Measurements from ENCODE around the gene PMIS2. TPM values are rescaled to one million over a fixed set of nuclear protein-coding genes. Genes with fewer than 3 reads are reported as not detected.

Gene PMIS2
- total RNA-seq, 1 donor from 2014 or later: not detected

- no peak for DNase-seq
Observed at GRCh38 chr19:35556846-35557538, 29.0 kb upstream of the PMIS2 start.

- DNase-seq: peak; percentile 70
Observed at GRCh38 chr19:35557539-35558399, 28.2 kb upstream of the PMIS2 start.

- no peak for DNase-seq
Observed at GRCh38 chr19:35558400-35559280, 27.3 kb upstream of the PMIS2 start.

DNA sequence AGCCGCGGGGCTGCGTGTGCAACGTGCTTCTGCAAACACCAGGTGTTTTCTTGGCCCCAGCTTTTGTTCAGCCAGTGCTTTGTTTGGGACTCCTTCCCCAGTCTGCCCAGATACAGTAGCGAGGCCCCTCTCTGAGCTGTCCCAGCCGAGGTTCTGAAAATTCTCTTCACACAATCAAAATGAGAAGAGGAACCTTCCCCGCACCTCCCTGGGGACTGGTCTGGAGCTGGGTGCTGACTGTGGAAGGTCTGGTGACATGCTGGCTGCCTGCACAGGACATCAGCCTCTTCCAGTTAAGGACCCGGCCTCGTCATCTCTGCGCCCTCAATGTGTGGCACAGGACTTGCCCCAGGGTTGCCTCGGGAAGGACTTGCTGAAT lies 26.7 kb upstream of the PMIS2 start:
- DNase-seq: no peak

DNA sequence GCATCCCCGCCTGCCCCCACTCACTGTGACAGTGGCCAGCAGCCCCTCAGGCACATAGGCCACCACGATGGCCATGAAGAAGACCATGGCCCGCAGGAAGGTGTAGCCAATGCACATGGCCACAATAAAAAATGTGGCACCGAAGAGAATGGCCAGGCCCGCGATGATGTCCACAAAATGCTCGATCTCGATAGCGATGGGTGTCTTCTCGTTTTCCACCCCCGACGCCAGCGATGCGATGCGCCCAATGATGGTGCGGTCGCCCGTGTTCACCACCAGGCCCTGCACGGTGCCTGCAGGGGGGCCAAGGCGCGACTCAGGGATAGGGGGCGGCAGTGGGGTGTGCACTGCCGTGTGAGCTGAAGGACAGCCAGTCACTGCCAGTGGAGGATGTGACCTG lies 26.2 kb upstream of the PMIS2 start:
- DNase-seq: no peak

DNA sequence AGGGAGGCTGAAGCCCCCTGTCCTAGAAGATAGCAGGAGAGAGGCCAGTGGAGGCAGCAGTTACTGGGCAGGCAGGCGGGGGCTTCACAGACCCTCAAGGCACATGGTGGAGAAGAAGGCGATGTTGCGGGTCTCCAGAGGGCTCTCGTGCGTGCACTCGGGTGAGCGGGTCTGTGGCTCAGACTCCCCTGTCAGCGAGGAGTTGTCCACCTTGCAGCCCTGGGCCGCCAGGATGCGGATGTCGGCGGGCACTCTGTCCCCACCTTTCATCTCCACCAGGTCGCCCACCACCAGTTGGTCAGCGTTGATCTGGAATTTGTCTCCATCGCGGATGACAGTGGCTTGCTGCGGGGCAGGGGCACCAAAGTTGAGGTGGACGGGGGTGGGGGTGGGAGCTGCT lies 25.7 kb upstream of the PMIS2 start:
- DNase-seq: no peak

- DNase-seq: no peak
Observed at GRCh38 chr19:35560677-35561076, 25.3 kb upstream of the PMIS2 start.

DNA sequence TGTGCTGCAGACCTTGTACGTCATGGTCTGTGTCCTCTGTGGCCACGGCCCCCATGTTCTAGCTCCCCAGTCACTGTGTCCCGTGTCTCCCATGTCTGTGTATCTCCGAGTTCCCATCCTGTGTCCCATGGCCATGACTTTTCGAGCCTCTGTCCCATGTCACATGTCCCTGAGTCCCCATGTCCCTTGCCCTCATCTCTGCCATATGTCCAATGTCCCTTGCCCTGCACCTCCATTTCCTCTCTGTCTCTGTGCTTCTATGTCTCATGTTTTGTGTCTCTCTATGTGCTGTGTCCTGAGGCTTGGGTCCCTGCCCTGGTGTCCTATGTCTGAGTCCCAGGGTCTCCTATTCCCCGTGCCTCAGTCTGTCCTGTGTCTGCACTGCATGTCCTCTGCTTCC lies 24.5 kb upstream of the PMIS2 start:
- DNase-seq: no peak

DNA sequence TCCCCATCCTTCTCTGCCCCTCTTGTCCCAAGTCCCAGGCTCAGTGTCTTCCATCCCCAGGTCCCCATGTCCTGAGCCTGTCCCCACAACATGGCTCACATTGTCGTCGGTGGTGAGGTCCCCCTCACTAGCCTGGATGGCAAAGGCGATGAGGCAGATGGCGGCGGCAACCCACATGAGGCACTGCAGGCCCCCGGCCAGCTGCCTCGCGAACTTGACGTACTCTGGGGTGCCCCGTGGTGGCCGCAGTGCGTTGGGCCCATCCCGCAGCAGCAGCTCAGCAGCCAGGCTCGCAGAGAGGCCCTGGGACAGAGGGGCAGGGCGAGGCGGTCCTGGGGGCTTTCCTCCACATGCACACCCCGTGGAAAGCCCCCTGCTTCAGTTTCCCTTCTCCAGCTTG lies 23.6 kb upstream of the PMIS2 start:
- no peak for DNase-seq

- DNase-seq: no peak
Observed at GRCh38 chr19:35562776-35563175, 23.2 kb upstream of the PMIS2 start.

DNA sequence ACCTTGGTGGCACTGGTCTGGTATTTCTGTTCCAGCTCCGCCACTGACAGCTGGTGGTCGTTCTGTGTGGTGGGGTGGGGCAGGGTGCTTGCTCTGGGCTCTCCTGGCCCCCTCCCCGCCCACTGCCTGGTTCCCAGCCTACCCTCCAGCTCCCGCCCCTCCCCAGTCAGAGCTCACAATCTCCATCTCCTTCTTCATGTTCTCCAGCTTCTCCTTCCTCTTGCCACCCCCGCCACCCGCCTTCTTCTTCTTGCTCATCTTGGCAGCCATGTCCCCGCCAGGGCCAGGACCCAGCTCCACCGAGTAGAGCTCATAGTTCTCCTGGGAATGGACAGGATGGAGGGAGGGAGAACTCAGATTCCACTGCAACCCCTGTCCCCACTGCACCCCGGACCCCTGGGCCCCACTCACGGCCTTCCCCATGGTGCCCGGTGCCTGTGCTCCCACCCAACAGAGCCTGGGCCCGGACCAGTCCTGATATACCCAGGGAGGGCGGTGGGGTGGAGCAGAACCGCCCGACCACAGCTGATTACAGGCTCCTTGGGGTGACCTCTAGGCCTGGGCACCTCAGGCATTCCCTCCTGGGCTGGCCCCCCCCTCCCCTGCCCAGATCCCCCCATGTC lies 22.7 kb upstream of the PMIS2 start, which contains the start of gene ATP4A:
ATP4A (minus strand) TSS at position 452 of the 623 bp plus-strand sequence; CDS start at position 423, 29 bp downstream.
- no peak for DNase-seq

- no peak for DNase-seq
Observed at GRCh38 chr19:35565016-35565856, 20.7 kb upstream of the PMIS2 start.

DNA sequence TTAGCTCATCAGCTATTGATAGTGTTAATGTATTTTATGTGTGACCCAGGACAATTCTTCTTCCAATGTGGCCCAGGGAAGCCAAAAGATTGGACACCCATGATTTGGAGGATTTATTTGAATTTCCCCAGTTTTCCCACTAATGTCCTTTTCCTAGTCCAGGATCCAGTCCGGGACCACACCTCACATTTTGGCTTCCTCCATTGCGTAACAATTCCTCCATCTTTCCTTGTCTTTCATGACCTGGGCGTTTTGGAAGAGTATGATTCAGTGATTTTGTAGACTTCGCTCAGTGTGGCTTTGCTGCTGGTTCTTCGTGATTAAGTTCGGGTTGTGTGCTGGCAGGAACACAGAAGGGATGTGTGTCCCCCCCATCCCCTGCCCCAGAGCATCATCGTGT lies 19.2 kb upstream of the PMIS2 start:
- no peak for DNase-seq

DNA sequence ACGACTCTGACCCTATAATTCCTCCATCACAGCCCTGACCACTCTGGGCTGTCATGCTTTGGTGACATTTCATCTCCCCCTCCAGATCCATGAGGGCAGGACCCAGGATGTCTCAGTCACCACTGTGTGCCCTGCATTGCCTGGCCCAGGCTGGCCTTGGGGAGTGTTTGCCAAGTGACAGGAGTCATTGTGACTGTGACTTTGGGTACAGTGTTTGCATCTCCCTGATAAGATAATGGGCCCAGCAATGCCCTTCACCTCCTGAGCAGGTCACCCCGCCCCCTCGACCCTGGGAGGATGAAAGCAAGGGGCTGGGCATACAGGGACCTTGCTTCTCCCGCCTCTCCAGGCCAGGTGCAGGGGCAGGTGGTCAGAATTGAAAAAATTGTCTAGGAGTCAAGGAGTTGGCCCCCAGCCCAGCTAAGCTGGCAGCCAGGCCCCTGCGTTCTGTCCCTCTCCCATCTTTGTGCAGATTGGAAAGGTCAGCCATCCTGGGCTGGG lies 16.6 kb upstream of the PMIS2 start:
- no peak for DNase-seq

GRCh38 chr19:35571406-35571965 lies 14.5 kb upstream of the PMIS2 start:
- DNase-seq: peak; percentile 50

DNA sequence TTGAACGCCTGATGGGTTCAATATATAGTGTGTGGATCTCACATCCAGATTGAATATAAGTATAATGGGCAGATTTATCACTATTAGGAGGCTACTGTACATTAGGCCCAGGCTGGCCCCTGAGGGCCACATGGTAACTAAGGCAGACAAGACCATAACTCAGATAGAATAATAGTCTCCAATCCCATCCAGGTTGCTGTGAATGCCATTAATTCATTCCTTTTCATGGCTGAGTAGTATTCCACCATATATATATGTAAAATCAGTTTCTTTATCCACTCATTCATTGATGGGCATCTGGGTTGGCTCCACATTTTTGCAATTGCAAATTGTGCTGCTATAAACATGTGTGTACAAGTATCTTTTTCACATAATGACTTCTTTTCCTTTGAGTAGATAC lies 8.1 kb upstream of the PMIS2 start:
- no peak for DNase-seq

DNA sequence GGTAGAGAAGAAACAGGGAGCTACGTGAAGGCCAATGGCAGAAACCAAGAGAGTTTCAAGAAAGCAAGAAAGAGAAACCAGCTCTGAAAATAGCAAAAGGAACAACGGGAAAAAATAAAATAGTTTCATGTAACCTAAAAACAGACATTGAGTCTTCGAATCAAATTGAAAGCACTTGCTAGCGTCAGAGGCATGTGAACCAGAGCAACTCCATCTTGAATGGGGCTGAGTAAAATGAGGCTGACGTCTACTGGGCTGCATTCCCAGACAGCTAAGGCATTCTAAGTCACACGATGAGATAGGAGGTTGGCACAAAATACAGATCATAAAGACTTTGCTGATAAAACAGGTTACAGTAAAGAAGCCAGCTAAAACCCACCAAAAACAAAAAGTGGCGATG lies 7.3 kb upstream of the PMIS2 start:
- no peak for DNase-seq

DNA sequence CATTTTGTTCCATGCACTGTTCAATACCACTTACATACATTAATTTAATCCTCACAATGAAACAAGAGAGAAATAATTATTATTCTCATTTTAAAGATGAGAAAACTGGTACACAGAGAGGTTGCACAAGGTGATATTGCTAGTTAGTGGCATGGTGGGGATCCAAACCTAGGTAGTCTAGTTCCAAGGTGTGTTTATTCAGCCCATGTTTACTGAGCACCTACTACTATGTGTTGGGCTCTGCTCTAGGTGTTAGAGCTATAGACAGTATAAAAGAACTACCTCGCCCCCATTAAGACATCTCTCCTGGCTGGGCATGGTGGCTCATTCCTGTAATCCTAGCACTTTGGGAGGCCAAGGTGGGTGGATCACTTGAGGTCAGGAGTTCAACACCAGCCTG lies 3.2 kb upstream of the PMIS2 start:
- no peak for DNase-seq

DNA sequence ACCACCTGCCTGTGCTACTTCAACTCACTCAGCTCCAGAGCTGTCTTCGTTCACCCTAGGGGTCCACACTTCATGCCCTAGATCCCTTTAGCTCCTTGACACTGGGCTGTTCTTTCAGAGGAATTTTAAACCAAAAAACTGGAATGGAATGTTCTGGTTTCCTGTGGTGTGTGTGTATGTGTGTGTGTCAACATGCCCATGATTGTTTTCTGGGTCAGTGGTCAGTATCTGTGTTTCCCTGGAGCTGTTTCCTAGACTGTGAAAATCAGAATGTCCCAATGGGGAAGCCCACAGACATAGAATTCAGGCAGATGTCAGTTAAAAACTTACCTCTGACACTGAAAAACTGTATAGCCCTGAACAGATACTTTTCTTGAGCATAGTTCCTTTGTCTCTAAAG lies 1.3 kb downstream of the PMIS2 start:
- no peak for DNase-seq

GRCh38 chr19:35590875-35591274 lies 4.9 kb downstream of the PMIS2 start:
- DNase-seq: no peak

DNA sequence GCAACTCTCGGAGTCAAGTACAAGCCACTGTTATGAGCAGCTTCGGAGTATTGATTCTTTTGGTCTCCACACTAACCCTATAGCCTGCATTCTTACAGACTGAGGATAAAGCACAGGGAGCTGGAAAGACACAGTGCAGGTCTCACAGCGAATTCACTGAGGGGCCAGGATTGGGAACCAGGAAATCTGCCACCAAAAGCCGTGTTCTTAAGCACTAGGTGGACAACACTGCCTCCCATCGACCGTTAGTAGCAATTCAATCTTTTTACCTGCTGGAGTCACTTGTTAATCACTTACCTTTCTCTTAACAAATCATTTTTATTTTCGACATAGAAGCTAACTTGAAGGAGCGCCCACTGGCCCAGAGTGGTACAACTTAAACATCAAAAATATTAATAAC lies 6.3 kb downstream of the PMIS2 start:
- peak; percentile 71 for DNase-seq
